Measurements from ENCODE around the gene EGFLAM.

DNA sequence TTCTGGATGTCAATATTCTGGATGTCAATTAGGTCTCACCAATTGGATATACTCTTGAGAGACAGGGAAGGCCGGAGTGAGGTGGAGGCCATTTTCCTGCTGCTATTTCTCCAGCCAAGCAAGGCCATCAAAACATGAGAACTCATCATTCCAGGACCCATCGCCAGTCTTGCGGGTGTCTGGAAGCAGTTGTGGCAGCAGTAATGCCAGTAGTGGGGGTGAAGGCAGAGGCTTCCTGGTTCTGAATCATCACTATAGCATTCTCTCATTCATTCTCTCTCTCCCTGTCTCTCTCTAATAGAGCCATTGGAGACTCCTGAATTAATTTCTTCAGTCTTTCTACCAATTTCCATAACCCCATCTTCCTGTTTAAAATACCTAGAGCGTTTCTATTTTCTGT lies 71.8 kb downstream of the EGFLAM start:
- TF ChIP-seq CTCF (IDR thresholded peaks at IDR 0.05; ENCODE audit: poor library complexity) (no peak), EZH2phosphoT487 (IDR thresholded peaks at IDR 0.05; ENCODE audit: low read depth, severe bottlenecking, unreplicated experiment) (no peak), EZH2 (IDR thresholded peaks at IDR 0.05; ENCODE audit: borderline replicate concordance) (no peak)
